ENCODE measurements around the gene DNAH6.
"Not testable (repeated sequence)": the region's sequence is repeated elsewhere in the genome, so short reads cannot be mapped to it uniquely, and the experiment has no call there.

The DNAH6 gene

DNA sequence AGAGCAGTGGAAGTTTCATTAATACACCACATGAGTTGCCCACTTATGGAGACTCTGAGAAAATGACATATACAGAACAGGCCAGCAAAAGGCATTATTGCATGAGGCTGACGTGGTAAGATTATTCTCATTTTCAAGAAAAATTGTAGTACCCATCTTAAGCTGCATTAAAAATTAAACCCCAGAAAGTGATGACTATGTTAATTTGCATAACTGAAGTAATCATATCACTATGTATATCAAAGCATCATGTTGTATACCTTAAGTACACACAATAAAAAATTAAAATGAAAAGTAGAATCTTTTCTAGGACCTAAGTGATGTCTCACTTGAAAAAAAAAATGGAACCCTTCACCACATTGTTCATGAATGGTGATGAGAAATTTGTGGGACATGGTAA, 32.0 kb downstream of the DNAH6 start:
- no peaks in the 10 kb centered on the region for H3K4me1 ChIP-seq
- no peak overlapping the region for H3K27ac ChIP-seq

GRCh38 chr2:84550916-84551315, 34.6 kb downstream of the DNAH6 start:
- H3K4me3 ChIP-seq (ENCODE audit: low read depth, low read length): no peak overlapping the region
- H3K79me2 ChIP-seq: no peaks in the 10 kb centered on the region
- no peaks in the 10 kb centered on the region for H3K27me3 ChIP-seq (ENCODE audit: control insufficient read depth, insufficient read depth, low read length)
- no peaks in the 10 kb centered on the region for H3K9me3 ChIP-seq (ENCODE audit: control insufficient read depth, low read length)
- H3K9ac ChIP-seq: no peak overlapping the region
- no peak overlapping the region for H3K27ac ChIP-seq
- H3K4me1 ChIP-seq: no peaks in the 10 kb centered on the region
- TF ChIP-seq CTCF (IDR thresholded peaks at IDR 0.05): no peak
- no peak overlapping the region for H2AFZ ChIP-seq
- no peak overlapping the region for H3K4me2 ChIP-seq (ENCODE audit: low read length)
- no peaks in the 10 kb centered on the region for H3K36me3 ChIP-seq (ENCODE audit: control insufficient read depth, insufficient read depth, low read length)

More for the DNA sequence above, 32.0 kb downstream of the DNAH6 start:
- no peak for TF ChIP-seq CTCF (IDR thresholded peaks at IDR 0.05)
- Histone ChIP-seq H3K4me2 (ENCODE audit: low read length) (no peak overlapping the region), H2AFZ (no peak overlapping the region), H3K9me3 (ENCODE audit: control insufficient read depth, low read length) (no peaks in the 10 kb centered on the region), H3K4me3 (ENCODE audit: low read depth, low read length) (no peak overlapping the region), H3K79me2 (no peaks in the 10 kb centered on the region), H3K27me3 (ENCODE audit: control insufficient read depth, insufficient read depth, low read length) (no peaks in the 10 kb centered on the region), H3K9ac (no peak overlapping the region), H3K36me3 (ENCODE audit: control insufficient read depth, insufficient read depth, low read length) (no peaks in the 10 kb centered on the region)

- not testable (repeated sequence) for H3K4me2 ChIP-seq (ENCODE audit: low read length); H3K27ac ChIP-seq; H3K27me3 ChIP-seq (ENCODE audit: control insufficient read depth, insufficient read depth, low read length); H3K9me3 ChIP-seq (ENCODE audit: control insufficient read depth, low read length); H3K79me2 ChIP-seq; H3K36me3 ChIP-seq (ENCODE audit: control insufficient read depth, insufficient read depth, low read length); H3K9ac ChIP-seq; H2AFZ ChIP-seq; H3K4me1 ChIP-seq; H3K4me3 ChIP-seq (ENCODE audit: low read depth, low read length)
Observed at GRCh38 chr2:84551526-84551925, 35.2 kb downstream of the DNAH6 start.

- Histone ChIP-seq H3K9ac (no peak overlapping the region), H3K36me3 (ENCODE audit: control insufficient read depth, insufficient read depth, low read length) (no peaks in the 10 kb centered on the region), H3K4me2 (ENCODE audit: low read length) (no peak overlapping the region), H3K27ac (no peak overlapping the region), H3K79me2 (no peaks in the 10 kb centered on the region), H3K9me3 (ENCODE audit: control insufficient read depth, low read length) (no peaks in the 10 kb centered on the region), H3K4me3 (ENCODE audit: low read depth, low read length) (no peak overlapping the region), H2AFZ (no peak overlapping the region), H3K27me3 (ENCODE audit: control insufficient read depth, insufficient read depth, low read length) (no peaks in the 10 kb centered on the region), H3K4me1 (no peaks in the 10 kb centered on the region)
- TF ChIP-seq CTCF (IDR thresholded peaks at IDR 0.05): no peak
Observed at GRCh38 chr2:84556190-84556589, 39.9 kb downstream of the DNAH6 start.

- Histone ChIP-seq H3K79me2 (no peaks in the 10 kb centered on the region), H3K9me3 (ENCODE audit: control insufficient read depth, low read length) (no peaks in the 10 kb centered on the region), H3K4me1 (no peaks in the 10 kb centered on the region), H3K4me2 (ENCODE audit: low read length) (no peak overlapping the region), H3K27ac (no peak overlapping the region), H3K27me3 (ENCODE audit: control insufficient read depth, insufficient read depth, low read length) (no peaks in the 10 kb centered on the region), H3K9ac (no peak overlapping the region), H3K4me3 (ENCODE audit: low read depth, low read length) (no peak overlapping the region), H3K36me3 (ENCODE audit: control insufficient read depth, insufficient read depth, low read length) (no peaks in the 10 kb centered on the region), H2AFZ (no peak overlapping the region)
- no peak for TF ChIP-seq CTCF (IDR thresholded peaks at IDR 0.05)
Observed at GRCh38 chr2:84559838-84560237, 43.5 kb downstream of the DNAH6 start.

Measured in parathyroid adenoma (tissue), 2 donors.